Measurements from ENCODE around the gene ZNF14.

GRCh38 chr19:19686580-19686979, 46.3 kb downstream of the ZNF14 start:
- TF ChIP-seq HDAC2 (IDR thresholded peaks at IDR 0.05): no peak
- no peak for TF ChIP-seq POLR2AphosphoS2 (conservative IDR thresholded peaks at IDR 0.05; ENCODE audit: low read length)
- no peak for TF ChIP-seq CTCF (IDR thresholded peaks at IDR 0.05)
- no peak for TF ChIP-seq RAD21 (conservative IDR thresholded peaks at IDR 0.05 in 1 of 2, IDR thresholded peaks at IDR 0.05 in 1 of 2)
- no peak for TF ChIP-seq CEBPB (IDR thresholded peaks at IDR 0.05)
- TF ChIP-seq RFX5 (IDR thresholded peaks at IDR 0.05): no peak
- TF ChIP-seq HEYL (CRISPR knock-in tag; IDR thresholded peaks at IDR 0.05): no peak
- TF ChIP-seq MYC (IDR thresholded peaks at IDR 0.05; ENCODE audit: borderline replicate concordance, low read length): no peak
- TF ChIP-seq JUN (IDR thresholded peaks at IDR 0.05): no peak
- TF ChIP-seq POLR2A (IDR thresholded peaks at IDR 0.05; ENCODE audit: low read length): no peak
- no peak for TF ChIP-seq MAX (IDR thresholded peaks at IDR 0.05)
- no peak for TF ChIP-seq BCL3 (IDR thresholded peaks at IDR 0.05)
